HepG2 (cell line): ENCODE data around the gene GPC6.
"Not testable (repeated sequence)": the region's sequence is repeated elsewhere in the genome, so short reads cannot be mapped to it uniquely, and the experiment has no call there.

Experiments
- CTCF ChIP-seq: sonication (generic); formaldehyde crosslinking; IDR thresholded peaks from 2 replicates; pipeline ENCODE4 v1.5.0; 2020; ENCODE audit warnings: mild to moderate bottlenecking, missing genetic modification reagents, moderate library complexity
- FOXA3 ChIP-seq: IDR thresholded peaks from 2 replicates; pipeline ENCODE4 v1.6.1; 2016; ENCODE audit warnings: missing genetic modification reagents, missing compliant biosample characterization
- POLR2A ChIP-seq, 2 experiments: IDR thresholded peaks; 2 replicates each; pipeline ENCODE4 v1.6.1; 2011; ENCODE audit warnings: low read depth in 2 of 2, low read length in 2 of 2, mild to moderate bottlenecking in 1 of 2, moderate library complexity in 1 of 2; ENCODE audit not compliant: insufficient read depth in 1 of 2

GRCh38 chr13:93496117-93496516, 269.5 kb downstream of the GPC6 start:
- TF ChIP-seq CTCF (CRISPR knock-in tag); FOXA3 (CRISPR knock-in tag); POLR2A (IDR thresholded peaks at IDR 0.05; ENCODE audit: insufficient read depth in 1 of 2, low read depth in 2 of 2, low read length in 2 of 2): not testable (repeated sequence)
